HEK293 (cell line): ENCODE measurements around the gene SNAP47.

ENCODE experiments used
- GLI2 ChIP-seq: fragments of 450-650 bp; formaldehyde crosslinking; IDR thresholded peaks from 2 replicates; pipeline ENCODE4; 2017; ENCODE audit warnings: missing biosample characterization, missing genetic modification characterization, low read depth, borderline replicate concordance
- GLI4 ChIP-seq: fragments of 450-650 bp; formaldehyde crosslinking; IDR thresholded peaks from 2 replicates; pipeline ENCODE4 v1.5.1; 2016; ENCODE audit warnings: missing biosample characterization, missing genetic modification characterization
- HOXC10 ChIP-seq: sonication (generic); formaldehyde crosslinking; IDR thresholded peaks from 2 replicates; pipeline ENCODE4 v1.8.1; 2023; ENCODE audit warnings: mild to moderate bottlenecking, missing genetic modification reagents
- MZF1 ChIP-seq: fragments of 450-650 bp; formaldehyde crosslinking; IDR thresholded peaks from 2 replicates; pipeline ENCODE4 v1.5.1; 2017; ENCODE audit warnings: missing biosample characterization, missing genetic modification characterization, borderline replicate concordance
- SETDB1 ChIP-seq: IDR thresholded peaks from one replicate; pipeline ENCODE4 v1.6.1; 2017; ENCODE audit warnings: mild to moderate bottlenecking, low read length, moderate library complexity, mixed read lengths; ENCODE audit not compliant: insufficient read length
- ZBTB20 ChIP-seq: fragments of 450-650 bp; formaldehyde crosslinking; IDR thresholded peaks from 2 replicates; pipeline ENCODE4 v1.5.1; 2016; ENCODE audit warnings: missing biosample characterization, missing genetic modification characterization
- ZBTB8A ChIP-seq: fragments of 450-650 bp; formaldehyde crosslinking; IDR thresholded peaks from 2 replicates; pipeline ENCODE4 v1.5.1; 2016; ENCODE audit warnings: missing biosample characterization, missing genetic modification characterization
- ZNF140 ChIP-seq: fragments of 450-650 bp; formaldehyde crosslinking; IDR thresholded peaks from 2 replicates; pipeline ENCODE4 v1.5.1; 2016; ENCODE audit warnings: missing biosample characterization, missing genetic modification characterization
- ZNF221 ChIP-seq: fragments of 450-650 bp; formaldehyde crosslinking; IDR thresholded peaks from 2 replicates; pipeline ENCODE4 v1.5.1; 2017; ENCODE audit warnings: missing biosample characterization, missing genetic modification characterization, borderline replicate concordance
- ZNF223 ChIP-seq: fragments of 450-650 bp; formaldehyde crosslinking; IDR thresholded peaks from 2 replicates; pipeline ENCODE4 v1.5.1; 2016; ENCODE audit warnings: missing biosample characterization, missing genetic modification characterization
- ZNF239 ChIP-seq: fragments of 450-650 bp; formaldehyde crosslinking; IDR thresholded peaks from 2 replicates; pipeline ENCODE4 v1.5.1; 2016; ENCODE audit warnings: missing biosample characterization, missing genetic modification characterization
- ZNF302 ChIP-seq: fragments of 450-650 bp; formaldehyde crosslinking; IDR thresholded peaks from 2 replicates; pipeline ENCODE4 v1.5.1; 2016; ENCODE audit warnings: missing biosample characterization, missing genetic modification characterization, low read depth
- ZNF350 ChIP-seq: fragments of 450-650 bp; formaldehyde crosslinking; IDR thresholded peaks from 2 replicates; pipeline ENCODE4 v1.5.0; 2017; ENCODE audit warnings: missing biosample characterization, mild to moderate bottlenecking, missing genetic modification characterization
- ZNF501 ChIP-seq: fragments of 450-650 bp; formaldehyde crosslinking; IDR thresholded peaks from 2 replicates; pipeline ENCODE4 v1.5.1; 2016; ENCODE audit warnings: missing biosample characterization, missing genetic modification characterization
- ZNF530 ChIP-seq: fragments of 450-650 bp; formaldehyde crosslinking; IDR thresholded peaks from 2 replicates; pipeline ENCODE4 v1.5.1; 2016; ENCODE audit warnings: low read depth, missing biosample characterization, missing genetic modification characterization
- ZNF555 ChIP-seq: fragments of 450-650 bp; formaldehyde crosslinking; conservative IDR thresholded peaks from 2 replicates; pipeline ENCODE4 v1.5.1; 2017; ENCODE audit warnings: missing biosample characterization, mild to moderate bottlenecking, missing genetic modification characterization, inconsistent platforms
- ZNF596 ChIP-seq: fragments of 450-650 bp; IDR thresholded peaks from 2 replicates; pipeline ENCODE4 v1.5.0; 2018; ENCODE audit warnings: missing biosample characterization, mild to moderate bottlenecking, missing genetic modification characterization, moderate library complexity
- ZNF626 ChIP-seq: fragments of 450-650 bp; sonication (Bioruptor Pico); formaldehyde crosslinking; IDR thresholded peaks from 2 replicates; pipeline ENCODE4 v1.5.1; 2018; ENCODE audit warnings: missing biosample characterization, missing genetic modification characterization, inconsistent platforms
- ZNF664 ChIP-seq: fragments of 450-650 bp; formaldehyde crosslinking; IDR thresholded peaks from 2 replicates; pipeline ENCODE4 v1.5.1; 2016; ENCODE audit warnings: missing biosample characterization, missing genetic modification characterization
- ZNF777 ChIP-seq: fragments of 450-650 bp; formaldehyde crosslinking; IDR thresholded peaks from 2 replicates; pipeline ENCODE4 v1.5.1; 2017; ENCODE audit warnings: missing biosample characterization, missing genetic modification characterization, borderline replicate concordance
- ZNF791 ChIP-seq: fragments of 450-650 bp; formaldehyde crosslinking; IDR thresholded peaks from 2 replicates; pipeline ENCODE4 v1.5.1; 2016; ENCODE audit warnings: missing biosample characterization, missing genetic modification characterization
- ZNF843 ChIP-seq: fragments of 450-650 bp; formaldehyde crosslinking; IDR thresholded peaks from 2 replicates; pipeline ENCODE4 v1.5.1; 2016; ENCODE audit warnings: missing biosample characterization, missing genetic modification characterization
- TF ChIP-seq, protein P1 (sequence below): fragments of 450-650 bp; formaldehyde crosslinking; IDR thresholded peaks from 2 replicates; pipeline ENCODE4 v1.5.1; 2016; ENCODE audit warnings: missing biosample characterization, missing genetic modification characterization, borderline replicate concordance
- TF ChIP-seq, protein P2 (sequence below): fragments of 450-650 bp; formaldehyde crosslinking; IDR thresholded peaks from 2 replicates; pipeline ENCODE4 v1.5.1; 2016; ENCODE audit warnings: missing biosample characterization, missing genetic modification characterization
- TF ChIP-seq, protein P3 (sequence below): fragments of 450-650 bp; formaldehyde crosslinking; IDR thresholded peaks from 2 replicates; pipeline ENCODE4 v1.5.1; 2016; ENCODE audit warnings: missing biosample characterization, missing genetic modification characterization, borderline replicate concordance
- TF ChIP-seq, protein P4 (sequence below): fragments of 450-650 bp; formaldehyde crosslinking; IDR thresholded peaks from 2 replicates; pipeline ENCODE4 v1.5.1; 2017; ENCODE audit warnings: missing biosample characterization, missing genetic modification characterization

SNAP47 gene

DNA sequence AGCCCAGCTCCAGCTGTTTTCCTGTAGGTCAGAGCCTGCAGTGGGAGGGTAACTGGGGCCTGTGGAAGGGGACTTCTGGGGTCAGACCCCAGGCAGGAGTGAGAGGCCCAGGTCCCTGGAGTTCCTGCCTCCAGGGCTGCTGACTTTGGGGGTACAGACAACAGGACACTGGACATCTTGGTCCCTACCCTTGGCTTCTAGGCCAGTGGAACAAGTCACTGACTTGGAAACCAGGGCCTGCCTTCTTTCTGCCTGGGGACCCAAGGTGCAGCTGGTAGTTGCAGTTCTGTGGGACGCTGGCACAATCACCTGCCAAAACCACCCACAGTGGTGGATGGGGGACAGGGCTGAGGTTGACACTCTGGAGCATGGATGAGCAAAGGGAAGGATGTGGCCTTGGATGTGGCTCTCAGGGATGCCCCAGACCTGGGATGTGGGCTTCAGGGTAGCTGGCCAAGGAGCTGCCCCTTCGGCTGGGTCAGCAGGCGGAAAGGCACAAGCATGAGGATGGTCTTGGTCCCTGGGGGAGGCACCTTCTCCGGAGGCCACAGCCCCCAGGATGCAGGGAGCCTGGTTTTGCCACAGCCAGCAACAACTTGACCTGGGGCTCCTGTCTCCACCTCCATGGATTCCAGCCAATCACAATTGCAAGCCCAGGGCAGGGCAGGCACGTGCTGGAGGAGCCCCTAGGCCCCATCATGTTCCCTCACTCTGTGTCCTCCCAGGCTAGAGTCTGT is 5.9 kb upstream of the SNAP47 start (continued):
- TF ChIP-seq, protein P1, sequence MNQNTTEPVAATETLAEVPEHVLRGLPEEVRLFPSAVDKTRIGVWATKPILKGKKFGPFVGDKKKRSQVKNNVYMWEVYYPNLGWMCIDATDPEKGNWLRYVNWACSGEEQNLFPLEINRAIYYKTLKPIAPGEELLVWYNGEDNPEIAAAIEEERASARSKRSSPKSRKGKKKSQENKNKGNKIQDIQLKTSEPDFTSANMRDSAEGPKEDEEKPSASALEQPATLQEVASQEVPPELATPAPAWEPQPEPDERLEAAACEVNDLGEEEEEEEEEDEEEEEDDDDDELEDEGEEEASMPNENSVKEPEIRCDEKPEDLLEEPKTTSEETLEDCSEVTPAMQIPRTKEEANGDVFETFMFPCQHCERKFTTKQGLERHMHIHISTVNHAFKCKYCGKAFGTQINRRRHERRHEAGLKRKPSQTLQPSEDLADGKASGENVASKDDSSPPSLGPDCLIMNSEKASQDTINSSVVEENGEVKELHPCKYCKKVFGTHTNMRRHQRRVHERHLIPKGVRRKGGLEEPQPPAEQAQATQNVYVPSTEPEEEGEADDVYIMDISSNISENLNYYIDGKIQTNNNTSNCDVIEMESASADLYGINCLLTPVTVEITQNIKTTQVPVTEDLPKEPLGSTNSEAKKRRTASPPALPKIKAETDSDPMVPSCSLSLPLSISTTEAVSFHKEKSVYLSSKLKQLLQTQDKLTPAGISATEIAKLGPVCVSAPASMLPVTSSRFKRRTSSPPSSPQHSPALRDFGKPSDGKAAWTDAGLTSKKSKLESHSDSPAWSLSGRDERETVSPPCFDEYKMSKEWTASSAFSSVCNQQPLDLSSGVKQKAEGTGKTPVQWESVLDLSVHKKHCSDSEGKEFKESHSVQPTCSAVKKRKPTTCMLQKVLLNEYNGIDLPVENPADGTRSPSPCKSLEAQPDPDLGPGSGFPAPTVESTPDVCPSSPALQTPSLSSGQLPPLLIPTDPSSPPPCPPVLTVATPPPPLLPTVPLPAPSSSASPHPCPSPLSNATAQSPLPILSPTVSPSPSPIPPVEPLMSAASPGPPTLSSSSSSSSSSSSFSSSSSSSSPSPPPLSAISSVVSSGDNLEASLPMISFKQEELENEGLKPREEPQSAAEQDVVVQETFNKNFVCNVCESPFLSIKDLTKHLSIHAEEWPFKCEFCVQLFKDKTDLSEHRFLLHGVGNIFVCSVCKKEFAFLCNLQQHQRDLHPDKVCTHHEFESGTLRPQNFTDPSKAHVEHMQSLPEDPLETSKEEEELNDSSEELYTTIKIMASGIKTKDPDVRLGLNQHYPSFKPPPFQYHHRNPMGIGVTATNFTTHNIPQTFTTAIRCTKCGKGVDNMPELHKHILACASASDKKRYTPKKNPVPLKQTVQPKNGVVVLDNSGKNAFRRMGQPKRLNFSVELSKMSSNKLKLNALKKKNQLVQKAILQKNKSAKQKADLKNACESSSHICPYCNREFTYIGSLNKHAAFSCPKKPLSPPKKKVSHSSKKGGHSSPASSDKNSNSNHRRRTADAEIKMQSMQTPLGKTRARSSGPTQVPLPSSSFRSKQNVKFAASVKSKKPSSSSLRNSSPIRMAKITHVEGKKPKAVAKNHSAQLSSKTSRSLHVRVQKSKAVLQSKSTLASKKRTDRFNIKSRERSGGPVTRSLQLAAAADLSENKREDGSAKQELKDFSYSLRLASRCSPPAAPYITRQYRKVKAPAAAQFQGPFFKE = 0 out of 2 replicates have a peak, but pooled peaks have one; percentile 1
- TF ChIP-seq ZNF223 (tag by site-specific recombination) (no peak), GLI2 (tag by site-specific recombination) (no peak), ZBTB20 (tag by site-specific recombination) (0 out of 2 replicates have a peak, but pooled peaks have one; percentile 22), ZNF140 (tag by site-specific recombination) (no peak), ZBTB8A (no peak), ZNF302 (tag by site-specific recombination) (no peak), MZF1 (no peak), ZNF791 (no peak), ZNF626 (tag by site-specific recombination) (no peak), ZNF843 (tag by site-specific recombination) (no peak), GLI4 (0 out of 2 replicates have a peak, but pooled peaks have one; percentile 17), ZNF221 (tag by site-specific recombination) (no peak), ZNF777 (tag by site-specific recombination) (no peak), ZNF530 (tag by site-specific recombination) (no peak), ZNF555 (tag by site-specific recombination) (no peak), ZNF501 (peak; percentile 15; the same call in 1 of the 2 replicates), ZNF664 (tag by site-specific recombination) (no peak), ZNF596 (tag by site-specific recombination) (no peak), ZNF239 (tag by site-specific recombination) (no peak), HOXC10 (CRISPR knock-in tag) (no peak), ZNF350 (no peak), SETDB1 (no peak)
- TF ChIP-seq, protein P2, sequence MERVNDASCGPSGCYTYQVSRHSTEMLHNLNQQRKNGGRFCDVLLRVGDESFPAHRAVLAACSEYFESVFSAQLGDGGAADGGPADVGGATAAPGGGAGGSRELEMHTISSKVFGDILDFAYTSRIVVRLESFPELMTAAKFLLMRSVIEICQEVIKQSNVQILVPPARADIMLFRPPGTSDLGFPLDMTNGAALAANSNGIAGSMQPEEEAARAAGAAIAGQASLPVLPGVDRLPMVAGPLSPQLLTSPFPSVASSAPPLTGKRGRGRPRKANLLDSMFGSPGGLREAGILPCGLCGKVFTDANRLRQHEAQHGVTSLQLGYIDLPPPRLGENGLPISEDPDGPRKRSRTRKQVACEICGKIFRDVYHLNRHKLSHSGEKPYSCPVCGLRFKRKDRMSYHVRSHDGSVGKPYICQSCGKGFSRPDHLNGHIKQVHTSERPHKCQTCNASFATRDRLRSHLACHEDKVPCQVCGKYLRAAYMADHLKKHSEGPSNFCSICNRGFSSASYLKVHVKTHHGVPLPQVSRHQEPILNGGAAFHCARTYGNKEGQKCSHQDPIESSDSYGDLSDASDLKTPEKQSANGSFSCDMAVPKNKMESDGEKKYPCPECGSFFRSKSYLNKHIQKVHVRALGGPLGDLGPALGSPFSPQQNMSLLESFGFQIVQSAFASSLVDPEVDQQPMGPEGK (tag by site-specific recombination) = peak; percentile 65
- TF ChIP-seq, protein P3, sequence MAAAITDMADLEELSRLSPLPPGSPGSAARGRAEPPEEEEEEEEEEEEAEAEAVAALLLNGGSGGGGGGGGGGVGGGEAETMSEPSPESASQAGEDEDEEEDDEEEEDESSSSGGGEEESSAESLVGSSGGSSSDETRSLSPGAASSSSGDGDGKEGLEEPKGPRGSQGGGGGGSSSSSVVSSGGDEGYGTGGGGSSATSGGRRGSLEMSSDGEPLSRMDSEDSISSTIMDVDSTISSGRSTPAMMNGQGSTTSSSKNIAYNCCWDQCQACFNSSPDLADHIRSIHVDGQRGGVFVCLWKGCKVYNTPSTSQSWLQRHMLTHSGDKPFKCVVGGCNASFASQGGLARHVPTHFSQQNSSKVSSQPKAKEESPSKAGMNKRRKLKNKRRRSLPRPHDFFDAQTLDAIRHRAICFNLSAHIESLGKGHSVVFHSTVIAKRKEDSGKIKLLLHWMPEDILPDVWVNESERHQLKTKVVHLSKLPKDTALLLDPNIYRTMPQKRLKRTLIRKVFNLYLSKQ (tag by site-specific recombination) = no peak
- TF ChIP-seq, protein P4, sequence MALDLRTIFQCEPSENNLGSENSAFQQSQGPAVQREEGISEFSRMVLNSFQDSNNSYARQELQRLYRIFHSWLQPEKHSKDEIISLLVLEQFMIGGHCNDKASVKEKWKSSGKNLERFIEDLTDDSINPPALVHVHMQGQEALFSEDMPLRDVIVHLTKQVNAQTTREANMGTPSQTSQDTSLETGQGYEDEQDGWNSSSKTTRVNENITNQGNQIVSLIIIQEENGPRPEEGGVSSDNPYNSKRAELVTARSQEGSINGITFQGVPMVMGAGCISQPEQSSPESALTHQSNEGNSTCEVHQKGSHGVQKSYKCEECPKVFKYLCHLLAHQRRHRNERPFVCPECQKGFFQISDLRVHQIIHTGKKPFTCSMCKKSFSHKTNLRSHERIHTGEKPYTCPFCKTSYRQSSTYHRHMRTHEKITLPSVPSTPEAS (tag by site-specific recombination) = no peak
